ENCODE measurements around the gene DDX47.

DNA sequence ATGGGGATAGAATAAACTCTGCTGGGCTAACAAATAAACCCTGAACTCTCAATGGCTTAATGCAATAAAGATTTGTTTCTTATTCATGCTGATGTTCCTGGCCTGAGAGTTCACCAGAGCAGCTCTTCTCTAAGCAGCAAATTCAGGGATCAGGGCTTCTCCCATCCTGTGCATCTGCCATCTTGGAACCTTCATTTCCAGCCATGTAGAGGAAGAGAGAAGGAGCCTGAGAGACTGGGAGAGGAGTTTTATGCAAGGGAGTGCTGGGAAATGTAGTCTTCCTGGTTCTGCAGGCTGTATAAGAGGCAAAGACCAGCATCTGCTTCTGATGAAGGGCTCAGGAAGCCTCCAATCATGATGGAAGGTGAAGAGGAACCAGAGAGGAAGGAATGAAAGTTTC is 48.3 kb upstream of the DDX47 start:
- TF ChIP-seq, protein P1, sequence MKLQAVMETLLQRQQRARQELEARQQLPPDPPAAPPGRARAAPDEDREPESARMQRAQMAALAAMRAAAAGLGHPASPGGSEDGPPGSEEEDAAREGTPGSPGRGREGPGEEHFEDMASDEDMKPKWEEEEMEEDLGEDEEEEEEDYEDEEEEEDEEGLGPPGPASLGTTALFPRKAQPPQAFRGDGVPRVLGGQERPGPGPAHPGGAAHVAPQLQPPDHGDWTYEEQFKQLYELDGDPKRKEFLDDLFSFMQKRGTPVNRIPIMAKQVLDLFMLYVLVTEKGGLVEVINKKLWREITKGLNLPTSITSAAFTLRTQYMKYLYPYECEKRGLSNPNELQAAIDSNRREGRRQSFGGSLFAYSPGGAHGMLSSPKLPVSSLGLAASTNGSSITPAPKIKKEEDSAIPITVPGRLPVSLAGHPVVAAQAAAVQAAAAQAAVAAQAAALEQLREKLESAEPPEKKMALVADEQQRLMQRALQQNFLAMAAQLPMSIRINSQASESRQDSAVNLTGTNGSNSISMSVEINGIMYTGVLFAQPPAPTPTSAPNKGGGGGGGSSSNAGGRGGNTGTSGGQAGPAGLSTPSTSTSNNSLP (IDR thresholded peaks at IDR 0.05; ENCODE audit: borderline replicate concordance, low read depth, low read length), result no peak
- TF ChIP-seq FIP1L1 (IDR thresholded peaks at IDR 0.05; ENCODE audit: low read depth, low read length, poor library complexity, severe bottlenecking) (no peak), POLR2AphosphoS5 (IDR thresholded peaks at IDR 0.05; ENCODE audit: control insufficient read depth, insufficient read depth, low read depth, low read length) (no peak), POLR2A (conservative IDR thresholded peaks at IDR 0.05) (no peak)
